AG20443 (cell line): ENCODE results near the gene HAP1.
"Not testable (repeated sequence)": the region's sequence is repeated elsewhere in the genome, so short reads cannot be mapped to it uniquely, and the experiment has no call there.

ENCODE experiments used
- DNase-seq: peaks from one replicate; pipeline ENCODE4 v3.0.0; 2012; ENCODE audit warnings: low spot score, mixed read lengths

HAP1 gene

DNA sequence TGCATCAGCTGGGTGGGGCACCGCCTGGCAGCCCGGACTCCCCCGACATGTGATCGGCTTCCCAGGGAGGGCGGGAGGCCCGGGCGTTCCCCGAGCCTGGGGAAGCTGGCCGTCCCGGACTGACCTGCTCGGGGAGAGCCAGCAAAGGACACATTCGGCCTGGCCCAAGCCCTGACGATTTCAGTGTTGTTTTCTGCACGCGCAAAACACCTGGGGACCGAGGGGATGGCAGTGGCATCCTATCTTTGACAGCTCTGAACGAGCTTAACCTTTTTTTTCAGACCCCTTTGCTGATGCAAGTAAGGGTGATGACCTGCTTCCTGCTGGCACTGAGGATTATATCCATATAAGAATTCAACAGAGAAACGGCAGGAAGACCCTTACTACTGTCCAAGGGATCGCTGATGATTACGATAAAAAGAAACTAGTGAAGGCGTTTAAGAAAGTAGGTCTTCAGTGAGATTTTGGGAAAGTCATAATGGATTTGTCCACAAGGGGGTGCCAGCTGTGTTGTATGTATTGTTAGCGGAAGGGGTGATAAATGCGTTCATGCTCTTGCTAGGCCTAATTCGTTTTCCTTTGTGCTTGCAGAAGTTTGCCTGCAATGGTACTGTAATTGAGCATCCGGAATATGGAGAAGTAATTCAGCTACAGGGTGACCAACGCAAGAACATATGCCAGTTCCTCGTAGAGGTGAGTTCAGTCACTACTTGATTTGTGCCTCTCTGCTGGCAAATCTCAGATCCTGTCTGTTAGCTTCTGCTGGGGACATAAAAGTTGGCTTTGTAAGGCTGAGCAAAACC is 44.7 kb downstream of the HAP1 start:
- no peak for DNase-seq

DNA sequence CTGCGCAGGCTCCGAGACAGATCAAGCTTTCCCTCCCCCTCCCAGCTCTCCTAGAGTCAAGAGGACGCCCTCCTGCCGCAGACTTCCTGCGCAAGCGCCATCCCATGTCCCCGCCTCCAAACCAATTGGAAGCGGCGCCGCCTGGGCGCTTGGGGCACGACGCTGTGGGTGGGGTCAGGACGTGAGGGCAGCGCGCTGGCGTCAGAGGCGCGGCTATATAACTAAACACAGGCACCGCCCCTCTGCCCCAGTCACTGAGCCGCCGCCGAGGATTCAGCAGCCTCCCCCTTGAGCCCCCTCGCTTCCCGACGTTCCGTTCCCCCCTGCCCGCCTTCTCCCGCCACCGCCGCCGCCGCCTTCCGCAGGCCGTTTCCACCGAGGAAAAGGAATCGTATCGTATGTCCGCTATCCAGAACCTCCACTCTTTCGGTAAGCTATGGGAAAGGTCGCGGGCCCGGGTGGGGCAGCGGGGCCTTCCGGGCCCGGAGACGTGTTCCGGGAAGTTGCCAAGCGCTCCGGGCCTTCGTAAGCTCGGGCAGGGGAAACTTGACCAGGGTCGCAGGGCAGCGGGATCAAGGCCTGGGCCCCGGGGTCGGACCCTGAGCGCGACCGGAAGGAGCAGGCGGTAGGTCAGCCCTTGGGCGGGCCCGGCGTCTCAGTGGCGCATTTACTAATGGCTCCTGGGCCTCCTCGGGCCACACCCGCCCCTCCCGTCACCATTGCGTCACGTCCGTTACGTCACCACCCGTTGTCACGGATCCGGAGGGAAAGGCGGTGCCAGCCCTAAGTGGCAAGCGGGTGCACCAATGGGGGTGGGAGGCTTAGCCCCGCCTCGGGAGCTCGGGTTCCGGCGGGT is 45.6 kb downstream of the HAP1 start, which contains the start of gene EIF1:
EIF1 (plus strand) TSS at position 245 of the 856 bp plus-strand sequence; CDS start at position 399, 154 bp downstream.
- peak; percentile 97 for DNase-seq

DNA sequence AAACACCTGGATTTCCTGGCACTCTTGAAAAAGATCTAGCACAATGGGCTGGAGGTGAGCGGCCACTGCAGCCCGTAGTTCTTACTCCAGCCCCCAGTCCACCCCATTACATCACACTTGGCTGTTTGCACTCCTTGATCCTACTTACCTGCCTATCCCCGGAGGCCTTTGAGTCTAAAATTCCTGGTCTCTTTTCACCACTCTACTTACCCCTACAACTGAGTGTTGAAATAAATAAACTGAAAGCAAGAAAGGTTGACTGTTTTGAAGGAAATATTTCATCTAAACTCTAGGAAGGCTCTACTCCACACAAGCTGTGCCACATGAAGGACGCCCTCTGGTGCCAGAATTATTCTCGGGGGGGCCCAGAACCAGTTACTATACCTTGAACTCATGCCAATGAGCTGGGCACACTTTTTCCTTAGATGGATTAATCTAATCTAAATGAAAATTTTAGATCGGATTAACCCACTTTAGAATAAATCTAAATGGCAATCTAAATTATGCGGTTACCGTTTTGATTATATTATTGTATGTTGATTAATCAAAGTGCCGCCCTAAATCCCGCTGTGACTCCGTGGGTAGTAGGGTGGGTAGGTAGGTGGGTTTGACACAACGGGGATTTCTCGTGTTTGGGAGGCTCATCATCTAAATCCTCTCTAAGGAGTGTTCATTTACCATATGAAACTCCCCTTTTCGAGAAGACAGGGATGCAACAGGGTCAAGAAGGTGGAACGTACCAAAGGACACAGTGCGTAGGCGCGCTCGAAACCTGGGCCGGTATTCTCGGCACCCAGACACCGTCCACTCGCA is 46.4 kb downstream of the HAP1 start:
- no peak for DNase-seq

DNA sequence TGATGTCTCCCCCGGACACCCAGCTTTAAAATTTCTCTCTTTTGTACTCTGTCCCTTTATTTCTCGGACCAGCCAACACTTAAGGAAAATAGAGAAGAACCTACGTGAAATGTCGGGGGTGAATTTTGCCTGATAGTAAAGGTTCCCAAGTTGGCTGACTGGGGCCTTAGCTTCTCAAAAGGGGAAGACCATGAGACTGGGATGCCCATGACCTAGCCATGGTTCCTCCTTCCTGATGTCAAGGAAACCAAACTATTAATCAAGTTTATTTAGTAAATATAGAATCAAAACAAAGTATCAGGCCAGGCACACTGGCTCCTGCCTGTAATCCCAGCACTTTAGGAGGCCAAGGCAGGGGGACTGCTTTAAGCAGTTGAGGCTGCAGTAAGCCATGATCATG is 48.2 kb downstream of the HAP1 start:
- no peak for DNase-seq

DNA sequence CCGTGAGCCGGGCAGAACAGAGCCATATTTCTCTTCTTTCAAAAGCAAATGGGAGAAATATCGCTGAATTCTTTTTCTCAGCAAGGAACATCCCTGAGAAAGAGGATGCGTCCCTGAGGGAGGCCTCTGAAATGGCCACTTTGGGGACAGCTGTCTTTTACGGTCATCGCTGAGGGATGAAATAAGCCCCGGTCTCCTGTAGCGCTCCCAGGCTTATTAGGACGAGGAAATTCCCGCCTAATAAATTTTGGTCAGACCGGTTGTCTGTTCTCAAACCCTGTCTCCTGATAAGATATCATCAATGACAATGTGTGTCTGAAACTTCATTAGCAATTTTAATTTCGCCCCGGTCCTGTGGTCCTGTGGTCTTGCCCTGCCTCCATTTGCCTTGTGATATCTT is 48.7 kb downstream of the HAP1 start:
- not testable (repeated sequence) for DNase-seq

DNA sequence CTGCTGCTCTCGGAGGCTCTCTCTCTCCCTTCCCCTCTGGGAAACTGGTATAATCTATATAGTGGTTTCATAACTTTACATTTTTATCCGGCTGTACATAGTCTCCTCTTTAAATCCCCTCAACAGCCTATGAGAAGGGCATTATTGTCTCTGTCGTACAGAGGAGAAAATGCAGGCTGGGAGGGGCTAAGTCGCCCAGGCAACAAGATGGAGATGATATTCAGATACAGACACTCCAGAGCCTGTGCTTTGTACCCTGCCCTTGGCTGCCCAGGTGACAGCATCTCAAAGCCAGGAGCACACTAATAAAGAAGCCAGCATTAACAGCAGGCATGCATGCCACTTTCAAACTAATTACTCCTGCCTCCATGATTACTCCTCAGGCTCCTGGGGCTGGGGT is 50.4 kb downstream of the HAP1 start:
- DNase-seq = no peak

DNA sequence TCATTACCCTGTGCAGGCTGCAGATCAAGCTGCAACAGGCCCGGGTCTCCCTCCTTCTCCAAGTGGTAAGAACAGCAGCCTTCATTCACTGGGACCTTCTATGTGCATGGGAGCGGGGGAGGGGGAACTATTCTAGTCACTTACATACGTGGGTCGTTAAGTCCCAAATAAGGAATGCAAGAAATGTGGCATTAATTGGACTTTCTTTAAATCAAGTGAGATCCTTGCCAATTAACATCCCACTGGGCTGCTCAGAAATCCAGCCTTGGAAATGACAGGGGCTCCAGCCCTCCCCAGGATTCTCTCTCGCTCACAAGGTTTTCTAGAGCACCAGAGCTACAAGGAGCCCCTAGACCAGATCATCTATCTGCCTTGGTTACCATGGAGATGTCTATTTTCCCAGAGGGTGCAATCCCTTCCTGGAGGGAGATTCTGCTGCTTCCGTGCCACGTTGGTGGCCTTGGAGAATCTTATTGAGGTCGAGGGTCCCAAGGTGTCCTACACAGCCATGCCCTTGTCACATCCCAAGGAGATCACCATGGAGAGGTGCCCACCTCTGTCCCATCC is 50.9 kb downstream of the HAP1 start:
- DNase-seq = no peak

DNA sequence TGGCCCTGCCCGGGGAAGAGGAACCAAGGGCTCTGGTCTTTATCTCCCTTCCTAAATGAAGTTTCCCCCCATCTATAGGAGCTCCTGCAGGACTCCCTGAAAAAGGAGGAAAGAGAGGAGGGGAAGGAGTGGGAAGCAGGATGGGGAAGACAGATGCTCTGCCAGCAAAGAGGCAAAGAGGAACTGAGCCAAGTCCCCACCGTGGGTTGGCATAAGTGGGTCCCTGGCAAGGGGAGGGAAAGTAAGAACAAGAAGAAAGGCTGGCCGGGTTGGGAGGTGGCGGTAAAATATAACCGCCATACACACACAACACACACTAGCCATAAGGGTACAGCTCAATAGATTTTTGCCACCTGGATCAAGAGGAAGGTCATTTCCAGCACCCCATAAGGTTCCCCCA is 51.8 kb downstream of the HAP1 start:
- DNase-seq = no peak

DNA sequence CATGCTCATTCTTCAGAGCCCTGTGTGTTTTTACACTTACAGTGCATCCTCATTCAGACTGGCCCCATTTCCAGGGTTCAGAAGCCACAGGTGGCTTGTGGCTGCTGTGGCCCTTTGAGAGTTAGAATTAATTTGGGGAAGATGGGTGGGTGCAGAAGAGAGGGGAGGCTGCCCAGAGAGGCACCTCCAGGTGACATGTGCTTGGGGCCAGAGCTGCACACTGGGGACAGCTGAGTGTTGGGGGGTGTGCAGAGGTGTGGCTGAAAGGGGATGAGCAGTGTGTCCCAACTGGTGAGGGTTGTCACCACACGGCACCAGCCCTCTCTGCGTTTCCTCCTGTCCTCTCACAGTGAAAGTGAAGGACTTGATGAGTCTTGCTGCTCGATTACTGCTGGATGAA is 52.7 kb downstream of the HAP1 start:
- no peak for DNase-seq

DNA sequence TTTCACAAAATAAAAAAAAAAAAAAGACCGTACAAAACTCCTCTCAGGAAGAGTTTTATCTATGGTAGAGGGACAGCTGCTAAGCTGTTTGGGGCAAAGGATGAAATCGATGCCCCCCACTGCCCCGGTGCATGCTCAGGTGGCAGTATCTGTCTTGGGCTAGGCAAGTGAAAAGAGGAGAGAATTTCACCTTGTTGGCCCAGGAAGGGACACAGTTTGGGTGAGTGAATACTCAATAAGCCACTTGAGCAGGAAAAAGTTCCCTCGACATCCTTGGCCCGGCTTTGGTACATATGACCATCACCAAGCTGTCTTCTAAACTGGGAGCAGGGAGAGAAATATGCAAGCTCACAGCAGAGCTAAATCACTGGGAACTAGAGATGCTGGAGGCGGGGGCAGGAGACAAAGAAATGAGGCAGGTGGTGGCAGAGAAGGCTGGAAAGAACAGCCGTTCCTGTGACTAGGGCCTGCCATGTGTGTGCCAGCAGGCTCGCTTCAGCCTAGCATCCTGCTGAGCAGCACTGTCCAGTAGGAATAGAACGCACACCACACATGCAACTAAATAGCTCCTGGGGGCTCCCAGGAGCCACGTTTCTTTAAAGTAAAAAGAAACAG is 53.9 kb downstream of the HAP1 start:
- DNase-seq = no peak

DNA sequence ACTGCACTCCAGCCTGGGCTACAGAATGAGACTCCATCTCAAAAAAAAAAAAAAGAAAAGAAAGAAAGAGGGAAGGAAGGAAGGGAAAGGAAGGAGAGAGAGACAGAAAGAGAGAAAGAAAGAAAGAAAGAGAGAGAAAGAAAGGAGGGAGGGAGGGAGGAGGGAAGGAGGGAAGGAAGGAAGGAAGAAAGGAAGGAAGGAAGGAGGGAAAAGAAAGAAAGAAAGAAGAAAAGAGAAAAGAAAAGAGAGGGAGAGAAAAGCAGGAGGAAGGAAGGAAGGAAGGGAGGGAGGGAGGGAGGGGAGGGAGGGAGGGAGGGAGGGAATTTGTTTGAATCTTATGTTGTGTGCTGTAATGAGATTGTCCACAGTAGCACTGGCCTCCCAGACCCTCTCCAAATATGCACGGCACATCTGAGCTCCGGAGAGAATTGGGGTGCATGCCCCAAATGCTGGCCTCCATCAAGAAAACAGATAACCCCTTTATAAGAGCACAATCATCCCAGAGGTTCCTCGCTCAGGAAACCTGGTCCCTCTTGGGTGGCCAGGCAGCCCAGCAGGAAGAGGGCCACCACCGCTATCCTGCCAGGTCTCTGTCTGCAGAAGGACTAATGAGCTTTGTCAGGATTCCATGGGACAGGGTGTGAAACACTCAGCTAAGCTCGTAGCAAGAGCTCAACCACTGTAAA is 54.6 kb downstream of the HAP1 start:
- DNase-seq = no peak

DNA sequence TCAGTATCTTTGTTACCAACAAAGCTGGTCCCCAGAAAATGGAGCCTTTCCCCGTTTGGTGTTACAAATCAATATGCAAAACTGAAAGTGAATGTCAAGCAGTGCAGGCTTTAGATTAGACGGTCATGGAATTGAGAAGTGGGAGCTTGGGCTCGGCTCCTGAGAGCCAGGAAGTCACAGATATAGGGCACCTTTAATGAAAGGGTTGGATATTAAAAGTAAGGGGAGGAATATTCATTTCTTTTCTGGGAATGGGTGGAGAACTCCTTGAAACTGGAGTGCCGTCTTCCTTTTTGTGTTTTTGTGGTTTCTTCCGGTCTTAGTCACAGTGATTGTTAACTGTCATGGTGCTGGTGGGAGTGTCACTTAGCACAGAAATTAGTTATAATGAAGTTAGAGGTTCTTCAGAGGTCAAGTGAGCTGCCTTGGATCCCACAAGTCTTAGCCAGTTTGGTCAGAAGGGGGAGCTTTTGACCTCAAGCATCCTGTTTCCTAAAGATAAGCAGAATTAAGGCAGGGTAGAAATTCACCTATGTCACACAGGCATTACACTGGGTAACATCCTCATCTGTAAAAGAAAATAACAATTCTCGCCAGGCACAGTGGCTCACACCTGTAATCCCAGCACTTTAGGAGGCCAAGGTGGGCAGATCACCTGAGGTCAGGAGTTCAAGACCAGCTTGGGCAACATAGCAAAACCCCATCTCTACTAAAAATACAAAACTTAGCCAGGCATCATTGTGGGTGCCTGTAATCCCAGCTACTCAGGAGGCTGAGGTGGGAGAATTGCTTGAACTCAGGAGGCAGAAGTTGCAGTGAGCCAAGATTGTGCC is 55.3 kb downstream of the HAP1 start:
- DNase-seq = peak; percentile 37

DNA sequence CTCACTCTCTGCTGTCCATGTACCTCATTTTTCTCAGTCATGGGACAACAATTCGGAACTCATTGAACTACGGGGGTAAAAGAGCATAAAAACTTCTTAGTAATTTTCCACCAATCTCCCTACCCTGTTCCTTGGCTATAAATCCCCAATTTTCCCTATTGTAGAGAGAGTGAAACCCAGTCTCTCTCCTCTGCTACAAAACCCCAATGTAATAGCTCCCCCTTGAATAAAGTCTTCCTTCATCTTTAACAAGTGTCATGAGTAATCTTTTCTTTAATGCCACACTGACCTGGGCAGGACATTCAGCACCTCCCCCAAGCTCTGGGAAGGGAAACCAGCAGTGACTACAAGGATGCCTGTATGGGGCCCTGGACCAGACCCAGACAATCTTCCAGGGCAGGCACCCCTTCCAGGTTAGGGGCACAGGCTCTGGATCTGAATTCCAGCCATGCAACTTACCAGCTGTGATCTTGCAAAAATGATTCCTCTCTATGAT is 56.0 kb downstream of the HAP1 start:
- peak; percentile 31 for DNase-seq

DNA sequence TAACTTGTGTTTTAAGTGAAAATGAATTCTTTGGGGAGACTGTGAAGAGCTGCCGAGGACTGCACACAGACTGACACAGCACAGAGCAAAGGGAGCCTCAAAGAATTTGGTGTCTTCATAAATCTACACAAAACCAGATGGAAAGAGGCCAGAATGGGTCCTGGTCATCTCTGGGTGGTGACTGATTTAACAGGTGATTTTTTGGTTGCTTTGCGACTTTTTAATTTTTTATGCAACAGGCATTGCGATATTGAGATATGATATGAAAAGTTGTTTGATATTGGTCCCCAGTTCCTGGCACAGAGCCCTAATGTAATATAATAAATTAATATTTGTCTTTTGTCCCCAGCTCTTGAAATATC is 58.4 kb downstream of the HAP1 start:
- no peak for DNase-seq

DNA sequence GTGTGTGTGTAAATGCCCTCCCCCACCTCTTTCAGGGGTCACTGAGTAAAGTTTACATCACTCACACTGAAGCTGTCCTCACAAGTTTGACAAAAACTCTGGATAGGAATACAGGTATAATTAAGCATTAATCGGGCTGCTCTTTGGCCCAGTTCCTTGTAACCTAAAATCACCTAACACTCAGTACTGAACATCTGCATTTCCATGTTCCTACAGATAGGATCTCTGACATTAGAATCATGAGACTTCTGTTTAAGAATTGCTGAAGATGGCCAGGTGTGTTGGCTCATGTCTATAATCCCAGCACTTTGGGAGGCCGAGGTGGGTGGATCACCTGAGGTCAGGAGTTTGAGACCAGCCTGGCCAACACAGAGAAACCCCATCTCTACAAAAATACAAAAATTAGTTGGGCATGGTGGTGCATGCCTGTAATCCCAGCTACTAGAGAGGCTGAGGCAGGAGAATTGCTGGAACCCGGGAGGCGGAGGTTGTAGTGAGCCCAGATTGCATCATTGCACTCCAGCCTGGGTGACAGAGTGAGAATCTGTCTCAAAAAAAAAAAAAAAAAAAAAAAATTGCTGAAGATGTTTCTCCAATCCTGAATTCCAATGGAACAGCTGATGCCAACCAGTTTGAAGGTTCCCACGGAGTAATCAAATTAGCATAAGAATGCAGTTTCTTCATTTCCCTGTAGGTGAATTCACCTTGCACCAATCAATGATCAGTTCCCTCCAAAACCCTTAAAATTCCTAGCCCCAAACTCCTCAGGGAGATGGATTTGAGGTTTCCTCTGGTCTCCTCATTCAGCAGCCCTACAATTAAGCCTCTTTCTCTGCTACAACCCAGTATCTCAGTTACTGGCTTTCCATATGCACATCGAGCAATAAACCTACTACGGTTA is 59.0 kb downstream of the HAP1 start:
- not testable (repeated sequence) for DNase-seq
